Naive thymus-derived CD8-positive, alpha-beta T cell (primary cell): ENCODE results near the gene ATP8B1. TPM values are rescaled to one million over a fixed set of nuclear protein-coding genes. Genes with fewer than 3 reads are reported as not detected.
"Not testable (repeated sequence)": the region's sequence is repeated elsewhere in the genome, so short reads cannot be mapped to it uniquely, and the experiment has no call there.

Source experiments
- ATAC-seq, 2 donors: fragments of 150-1000 bp; cut with Tn5 transposase in 1 of 2; sonication (Bioruptor Pico), chemical (Tn5 transposase) in 1 of 2; 1 replicate in 1 of 2; 2 replicates in 1 of 2; pipeline ENCODE4 v1.10.0; 2021; ENCODE audit warnings: mild to moderate bottlenecking in 2 of 2, moderate library complexity in 2 of 2
- POLR2A ChIA-PET: fragments of 350-600 bp; sonication (Branson Sonifier 250); formaldehyde crosslinking; loops from one replicate; lab custom pipeline; 2021; ENCODE audit warnings: antibody characterized with exemption; lab: Charles Lee
- DNase-seq, 10 donors: peaks; one replicate each; pipeline versions ENCODE4 v3.0.0 to v3.0.0-alpha.2; 2020 to 2022
- H3K27ac Mint-ChIP-seq, 10 donors: one replicate each; pipeline ENCODE4 v1.8.0; 2020 to 2022; ENCODE audit warnings: mild to moderate bottlenecking in 10 of 10, mixed read lengths in 10 of 10, moderate library complexity in 4 of 10, inconsistent platforms in 1 of 10
- H3K27me3 Mint-ChIP-seq, 5 donors: one replicate each; pipeline ENCODE4 v1.8.0; 2021 to 2022; ENCODE audit warnings: mixed read lengths in 5 of 5
- H3K36me3 Mint-ChIP-seq, 3 donors: one replicate each; pipeline ENCODE4 v1.8.0; 2020 to 2022; ENCODE audit warnings: mixed read lengths in 3 of 3, mild to moderate bottlenecking in 2 of 3, inconsistent platforms in 1 of 3
- H3K4me1 Mint-ChIP-seq, 4 donors: one replicate each; pipeline ENCODE4 v1.8.0; 2021 to 2022; ENCODE audit warnings: mixed read lengths in 4 of 4
- H3K4me3 Mint-ChIP-seq, 10 donors: one replicate each; pipeline ENCODE4 v1.8.0; 2020 to 2022; ENCODE audit warnings: mild to moderate bottlenecking in 10 of 10, mixed read lengths in 10 of 10, moderate library complexity in 6 of 10, inconsistent platforms in 1 of 10
- H3K9me3 Mint-ChIP-seq, 9 donors: one replicate each; pipeline ENCODE4 v1.8.0; 2020 to 2022; ENCODE audit warnings: mixed read lengths in 9 of 9, mild to moderate bottlenecking in 3 of 9, inconsistent platforms in 1 of 9, moderate library complexity in 1 of 9
- polyA plus RNA-seq, 3 donors: library from polyadenylated mRNA; unstranded; fragments of 300-500 nt; fragmentation: Illumina TruSeq; gene quantifications; one replicate each; pipeline ENCODE4 v1.2.3, GENCODE V29; 2021
- total RNA-seq, 8 experiments: library from RNA in 2 of 8; stranded (reverse) in 2 of 8; gene quantifications; one replicate each; pipeline ENCODE4 v1.2.3 and lab custom pipeline; 2021 to 2026

The ATP8B1 gene
- total and polyA plus RNA-seq, 5 experiments from 2014 or later = 0.08 TPM; not detected in 4

- Mint-ChIP-seq H3K4me1 (peaks cover 3 to 16% (median 7%) of the 10 kb centered on the region in 4 donors), H3K4me3 (no peak overlapping the region), H3K9me3 (no peaks in the 10 kb centered on the region), H3K27ac (no peak overlapping the region), H3K27me3 (peaks cover 0 to 1% (median 0%) of the 10 kb centered on the region in 5 donors), H3K36me3 (no peaks in the 10 kb centered on the region)
- ATAC-seq (no peak), DNase-seq (no peak)
- POLR2A ChIA-PET = no interaction called here
Observed at GRCh38 chr18:57748770-57749603, 54.1 kb downstream of the ATP8B1 start.

GRCh38 chr18:57747809-57748680, 55.1 kb downstream of the ATP8B1 start:
- ATAC-seq = no peak

GRCh38 chr18:57744211-57744694, 58.9 kb downstream of the ATP8B1 start:
- Mint-ChIP-seq H3K27ac (no peak overlapping the region), H3K36me3 (peaks cover 3 to 7% (median 5%) of the 10 kb centered on the region in 3 donors), H3K27me3 (peaks cover 0 to 1% (median 0%) of the 10 kb centered on the region in 5 donors), H3K4me3 (no peak overlapping the region), H3K9me3 (peaks cover 0 to 5% (median 3%) of the 10 kb centered on the region in 9 donors), H3K4me1 (peaks cover 0 to 14% (median 2%) of the 10 kb centered on the region in 4 donors)
- DNase-seq (no peak), ATAC-seq (no peak)
- POLR2A ChIA-PET = no interaction called here

More at GRCh38 chr18:57747809-57748680, 55.1 kb downstream of the ATP8B1 start:
- POLR2A ChIA-PET = no interaction called here
- DNase-seq = no peak
- H3K4me3 Mint-ChIP-seq = no peak overlapping the region
- H3K27ac Mint-ChIP-seq = no peak overlapping the region
- peaks cover 0 to 4% (median 0%) of the 10 kb centered on the region in 3 donors for H3K36me3 Mint-ChIP-seq
- H3K9me3 Mint-ChIP-seq = no peaks in the 10 kb centered on the region
- H3K27me3 Mint-ChIP-seq = peaks cover 0 to 1% (median 0%) of the 10 kb centered on the region in 5 donors
- peaks cover 3 to 16% (median 5%) of the 10 kb centered on the region in 4 donors for H3K4me1 Mint-ChIP-seq

GRCh38 chr18:57743008-57743407, 60.1 kb downstream of the ATP8B1 start:
- Mint-ChIP-seq H3K4me3 (no peak overlapping the region), H3K36me3 (peaks cover 8 to 16% (median 11%) of the 10 kb centered on the region in 3 donors), H3K27me3 (no peaks in the 10 kb centered on the region), H3K27ac (no peak overlapping the region), H3K9me3 (peaks cover 0 to 10% (median 4%) of the 10 kb centered on the region in 9 donors), H3K4me1 (peaks cover 0 to 4% (median 3%) of the 10 kb centered on the region in 4 donors)
- POLR2A ChIA-PET = no interaction called here
- no peak for DNase-seq
- ATAC-seq = no peak

DNA sequence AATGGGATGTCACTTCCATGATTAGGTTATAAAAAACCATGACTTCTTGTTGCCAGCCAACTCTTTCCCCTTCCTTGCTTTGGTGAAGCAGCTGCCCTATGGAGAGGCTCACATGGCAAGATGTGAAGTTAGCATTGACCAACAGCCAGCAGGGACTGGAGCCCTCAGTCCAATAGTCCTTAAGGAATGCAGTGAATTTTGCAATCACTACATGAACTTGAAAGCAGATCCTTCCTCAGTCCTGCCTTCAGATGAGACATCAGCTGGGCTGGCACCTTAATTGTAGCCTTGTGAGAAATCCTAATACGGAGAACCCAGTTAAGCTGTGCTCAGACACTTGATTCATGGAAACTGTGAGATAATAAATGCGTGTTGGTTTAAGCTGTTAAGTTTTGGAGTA, 61.8 kb downstream of the ATP8B1 start:
- POLR2A ChIA-PET = interaction anchor here (0.6 kb wide), 1 partner anchor 10 kb away, joined by 4 read pairs; no protein-coding TSS in a partner anchor
- peaks cover 0 to 10% (median 4%) of the 10 kb centered on the region in 9 donors for H3K9me3 Mint-ChIP-seq
- ATAC-seq = no peak
- H3K36me3 Mint-ChIP-seq = peaks cover 14 to 27% (median 23%) of the 10 kb centered on the region in 3 donors
- no peaks in the 10 kb centered on the region for H3K27me3 Mint-ChIP-seq
- H3K4me3 Mint-ChIP-seq = no peak overlapping the region
- no peak overlapping the region for H3K27ac Mint-ChIP-seq
- DNase-seq = no peak
- peaks cover 0 to 6% (median under 1%) of the 10 kb centered on the region in 4 donors for H3K4me1 Mint-ChIP-seq

GRCh38 chr18:57738078-57738477, 65.0 kb downstream of the ATP8B1 start:
- Mint-ChIP-seq H3K27me3 (no peaks in the 10 kb centered on the region), H3K27ac (no peak overlapping the region), H3K4me1 (peaks cover 0 to 8% (median under 1%) of the 10 kb centered on the region in 4 donors), H3K36me3 (peaks cover 22 to 33% (median 32%) of the 10 kb centered on the region in 3 donors), H3K4me3 (no peak overlapping the region), H3K9me3 (peaks cover 0 to 19% (median 10%) of the 10 kb centered on the region in 9 donors)
- ATAC-seq (no peak), DNase-seq (no peak)
- POLR2A ChIA-PET = no interaction called here

DNA sequence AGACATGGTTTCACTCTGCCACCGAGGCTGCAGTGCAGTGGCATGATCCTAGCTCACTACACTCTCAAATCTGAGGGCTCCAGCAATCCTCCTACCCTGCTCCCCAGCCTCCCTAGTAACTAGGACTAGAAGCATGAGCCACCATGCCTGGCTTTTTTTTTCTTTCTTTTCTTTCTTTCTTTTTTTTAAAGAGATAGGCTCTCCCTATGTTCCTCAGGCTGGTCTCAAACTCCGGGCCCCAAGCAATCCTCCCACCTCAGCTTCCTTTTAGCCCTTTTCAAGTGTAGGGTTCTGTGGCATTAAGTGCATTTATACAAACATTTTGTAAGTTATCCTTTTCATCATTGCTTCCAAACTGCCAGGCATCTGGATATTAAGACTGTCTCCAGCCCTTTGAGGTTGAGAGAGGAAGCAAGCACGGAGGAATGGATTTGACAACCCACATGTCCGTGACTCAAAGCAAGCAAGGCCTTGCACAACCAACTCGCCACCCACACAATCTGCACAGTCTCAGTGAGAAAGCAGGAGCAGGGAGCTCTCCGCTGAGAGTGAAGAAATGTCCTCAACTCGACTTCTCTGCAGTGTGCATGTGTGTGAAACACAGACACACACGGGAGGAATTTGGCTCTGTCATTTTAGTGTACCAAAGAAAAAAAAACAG, 65.6 kb downstream of the ATP8B1 start:
- POLR2A ChIA-PET = no interaction called here
- no peak for DNase-seq
- Mint-ChIP-seq H3K27me3 (no peaks in the 10 kb centered on the region), H3K4me3 (no peak overlapping the region), H3K9me3 (peaks cover 0 to 23% (median 11%) of the 10 kb centered on the region in 9 donors), H3K4me1 (peaks cover 0 to 8% (median under 1%) of the 10 kb centered on the region in 4 donors), H3K27ac (no peak overlapping the region), H3K36me3 (peaks cover 25 to 37% (median 32%) of the 10 kb centered on the region in 3 donors)
- no peak for ATAC-seq

GRCh38 chr18:57735042-57735441, 68.1 kb downstream of the ATP8B1 start:
- POLR2A ChIA-PET, H3K4me3 Mint-ChIP-seq, H3K27me3 Mint-ChIP-seq, DNase-seq, H3K4me1 Mint-ChIP-seq, ATAC-seq: not testable (repeated sequence)
- peaks cover 30 to 41% (median 40%) of the 10 kb centered on the region in 3 donors for H3K36me3 Mint-ChIP-seq
- peak overlapping the region in 2 of 10 donors; percentile 58 to 67 for H3K27ac Mint-ChIP-seq
- H3K9me3 Mint-ChIP-seq = peaks cover 0 to 40% (median 20%) of the 10 kb centered on the region in 9 donors

DNA sequence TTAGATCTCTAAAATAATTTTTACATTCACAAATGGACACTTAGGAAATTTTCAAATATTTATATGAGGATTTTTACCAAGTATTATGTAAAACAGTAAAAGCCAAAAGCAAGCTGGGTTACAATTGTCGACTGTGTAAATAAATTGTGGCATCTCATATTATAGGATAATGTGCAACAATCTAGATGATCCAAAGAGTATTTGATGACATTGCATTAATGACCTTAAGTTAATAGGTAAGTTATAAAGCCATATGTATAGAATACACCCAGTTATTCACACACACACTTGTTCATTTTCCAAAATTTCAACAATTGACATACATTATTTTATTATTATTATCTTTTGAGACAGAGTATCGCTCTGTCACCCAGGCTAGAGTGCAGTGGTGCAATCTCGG, 69.3 kb downstream of the ATP8B1 start:
- POLR2A ChIA-PET = no interaction called here
- Mint-ChIP-seq H3K27me3 (no peaks in the 10 kb centered on the region), H3K4me3 (no peak overlapping the region), H3K4me1 (peaks cover 0 to 7% (median 3%) of the 10 kb centered on the region in 4 donors), H3K9me3 (peaks cover 0 to 44% (median 20%) of the 10 kb centered on the region in 9 donors), H3K36me3 (peaks cover 28 to 42% (median 41%) of the 10 kb centered on the region in 3 donors), H3K27ac (no peak overlapping the region)
- DNase-seq (no peak), ATAC-seq (no peak)

DNA sequence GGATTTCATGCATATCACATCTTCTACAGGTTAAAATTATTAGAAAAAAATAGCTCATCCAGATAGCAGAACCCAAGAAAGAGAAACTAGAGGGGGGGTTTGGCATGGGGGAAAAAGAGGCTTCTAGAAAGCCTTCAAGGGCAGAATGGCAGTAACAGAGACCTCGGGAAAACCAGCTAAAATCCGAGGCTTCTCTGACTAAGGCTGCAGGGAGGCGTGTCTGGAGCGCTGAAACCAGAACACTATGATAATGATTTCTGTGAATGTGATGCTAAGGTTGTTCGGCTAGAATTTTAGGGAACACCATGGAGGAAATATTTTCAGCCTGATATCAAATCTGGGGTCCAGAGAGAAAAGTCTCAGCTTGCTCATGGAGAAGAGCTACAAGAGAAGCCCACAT, 73.0 kb downstream of the ATP8B1 start:
- peaks cover 1 to 20% (median 6%) of the 10 kb centered on the region in 4 donors for H3K4me1 Mint-ChIP-seq
- DNase-seq (no peak), ATAC-seq (no peak)
- H3K27me3 Mint-ChIP-seq = no peaks in the 10 kb centered on the region
- no peak overlapping the region for H3K4me3 Mint-ChIP-seq
- no peak overlapping the region for H3K27ac Mint-ChIP-seq
- H3K9me3 Mint-ChIP-seq = peaks cover 0 to 73% (median 39%) of the 10 kb centered on the region in 9 donors
- POLR2A ChIA-PET = no interaction called here
- peaks cover 8 to 43% (median 24%) of the 10 kb centered on the region in 3 donors for H3K36me3 Mint-ChIP-seq

- Mint-ChIP-seq H3K27me3 (no peaks in the 10 kb centered on the region), H3K4me1 (peaks cover 1 to 20% (median 5%) of the 10 kb centered on the region in 4 donors), H3K36me3 (peaks cover 6 to 41% (median 22%) of the 10 kb centered on the region in 3 donors), H3K9me3 (peaks cover 0 to 71% (median 35%) of the 10 kb centered on the region in 9 donors), H3K27ac (no peak overlapping the region), H3K4me3 (peak overlapping the region in 1 of 10 donors; percentile 18)
- ATAC-seq (no peak), DNase-seq (no peak)
- POLR2A ChIA-PET = no interaction called here
Observed at GRCh38 chr18:57728941-57729511, 74.1 kb downstream of the ATP8B1 start.
